H1 (cell line): ENCODE measurements around the gene FGF14.

Source experiments
- ZNF274 ChIP-seq: IDR thresholded peaks from 2 replicates; pipeline ENCODE4 v1.7.0; 2012; ENCODE audit warnings: low read length, borderline replicate concordance; ENCODE audit errors: extremely low read depth
- TF ChIP-seq, protein P1 (sequence below): IDR thresholded peaks from 2 replicates; pipeline ENCODE4 v1.6.1; 2011; ENCODE audit warnings: low read length, improper control_type of control experiment
- TF ChIP-seq, protein P2 (sequence below), 3 experiments: IDR thresholded peaks; 1 replicate in 2 of 3; 2 replicates in 1 of 3; pipeline versions ENCODE4 v1.5.1 to v1.6.1; 2011; ENCODE audit warnings: low read length in 3 of 3, mild to moderate bottlenecking in 3 of 3, inconsistent platforms in 2 of 3, low read depth in 1 of 3, moderate library complexity in 1 of 3; ENCODE audit not compliant: insufficient read depth in 1 of 3; ENCODE audit errors: control extremely low read depth in 1 of 3

DNA sequence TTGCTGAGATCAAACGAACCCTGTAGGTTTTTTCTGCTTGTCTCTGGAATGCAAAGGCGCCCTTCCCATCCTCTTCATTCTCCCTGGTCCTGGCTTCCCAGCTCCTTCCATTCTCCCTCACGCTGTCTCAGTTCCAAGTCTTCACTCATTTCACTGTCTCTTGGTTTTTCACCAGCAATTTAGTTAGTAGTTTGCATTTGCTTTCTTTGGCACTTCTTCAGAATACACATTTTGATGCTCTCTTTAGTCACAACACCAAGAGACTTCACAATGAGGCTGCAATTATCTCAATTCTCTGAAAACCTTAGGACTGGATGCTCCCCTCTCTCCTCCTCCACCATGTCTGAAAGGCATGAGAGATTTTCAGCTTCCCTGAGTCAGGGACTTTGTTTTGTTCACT lies 470.7 kb downstream of the FGF14 start:
- TF ChIP-seq ZNF274, result no peak
- TF ChIP-seq, protein P1, sequence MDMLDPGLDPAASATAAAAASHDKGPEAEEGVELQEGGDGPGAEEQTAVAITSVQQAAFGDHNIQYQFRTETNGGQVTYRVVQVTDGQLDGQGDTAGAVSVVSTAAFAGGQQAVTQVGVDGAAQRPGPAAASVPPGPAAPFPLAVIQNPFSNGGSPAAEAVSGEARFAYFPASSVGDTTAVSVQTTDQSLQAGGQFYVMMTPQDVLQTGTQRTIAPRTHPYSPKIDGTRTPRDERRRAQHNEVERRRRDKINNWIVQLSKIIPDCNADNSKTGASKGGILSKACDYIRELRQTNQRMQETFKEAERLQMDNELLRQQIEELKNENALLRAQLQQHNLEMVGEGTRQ, result no peak
- TF ChIP-seq, protein P2, sequence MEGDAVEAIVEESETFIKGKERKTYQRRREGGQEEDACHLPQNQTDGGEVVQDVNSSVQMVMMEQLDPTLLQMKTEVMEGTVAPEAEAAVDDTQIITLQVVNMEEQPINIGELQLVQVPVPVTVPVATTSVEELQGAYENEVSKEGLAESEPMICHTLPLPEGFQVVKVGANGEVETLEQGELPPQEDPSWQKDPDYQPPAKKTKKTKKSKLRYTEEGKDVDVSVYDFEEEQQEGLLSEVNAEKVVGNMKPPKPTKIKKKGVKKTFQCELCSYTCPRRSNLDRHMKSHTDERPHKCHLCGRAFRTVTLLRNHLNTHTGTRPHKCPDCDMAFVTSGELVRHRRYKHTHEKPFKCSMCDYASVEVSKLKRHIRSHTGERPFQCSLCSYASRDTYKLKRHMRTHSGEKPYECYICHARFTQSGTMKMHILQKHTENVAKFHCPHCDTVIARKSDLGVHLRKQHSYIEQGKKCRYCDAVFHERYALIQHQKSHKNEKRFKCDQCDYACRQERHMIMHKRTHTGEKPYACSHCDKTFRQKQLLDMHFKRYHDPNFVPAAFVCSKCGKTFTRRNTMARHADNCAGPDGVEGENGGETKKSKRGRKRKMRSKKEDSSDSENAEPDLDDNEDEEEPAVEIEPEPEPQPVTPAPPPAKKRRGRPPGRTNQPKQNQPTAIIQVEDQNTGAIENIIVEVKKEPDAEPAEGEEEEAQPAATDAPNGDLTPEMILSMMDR (IDR thresholded peaks at IDR 0.05; ENCODE audit: control extremely low read depth in 1 of 3, insufficient read depth in 1 of 3, low read depth in 1 of 3, low read length in 3 of 3), result no peak
